Bronchial epithelial cell (primary cell): Measurements from ENCODE around the gene PTPN20. TPM values are rescaled to one million over a fixed set of nuclear protein-coding genes. Genes with fewer than 3 reads are reported as not detected.

Experiments used
- DNase-seq: peaks from one replicate; pipeline ENCODE4 v3.0.0-alpha.2; 2010; ENCODE audit warnings: low read depth
- FAIRE-seq: peaks from 2 replicates; lab custom pipeline; 2011; peaks lifted over from hg19 to GRCh38; lab: Jason Lieb, UNC
- H3K27me3 ChIP-seq: 2 replicates; pipeline ENCODE4 v1.5.1; 2011; ENCODE audit warnings: low read length; ENCODE audit not compliant: control insufficient read depth, insufficient read depth
- H3K36me3 ChIP-seq: 2 replicates; pipeline ENCODE4 v1.5.1; 2011; ENCODE audit warnings: low read length; ENCODE audit not compliant: control insufficient read depth, insufficient read depth
- H3K4me3 ChIP-seq: 2 replicates; pipeline ENCODE4 v1.5.1; 2011; ENCODE audit warnings: mild to moderate bottlenecking, low read depth, low read length, control low read depth
- CTCF ChIP-seq: IDR thresholded peaks from 2 replicates; pipeline ENCODE4 v1.5.1; 2011; ENCODE audit warnings: mild to moderate bottlenecking, moderate library complexity, low read length, control low read depth, inconsistent platforms; ENCODE audit not compliant: insufficient read depth, severe bottlenecking
- total RNA-seq: library from RNA; depleted of rRNA; stranded (reverse); fragments of >200 nt; gene quantifications from 2 replicates; pipeline ENCODE4 v1.2.1, GENCODE V29; 2014

Gene PTPN20
- total RNA-seq, 1 donor from 2014 or later, result 2.1 TPM

- H3K36me3 ChIP-seq, result no peaks in the 10 kb centered on the region
- H3K27me3 ChIP-seq, result peaks cover 6% of the 10 kb centered on the region
- no peak for TF ChIP-seq CTCF
- DNase-seq (no peak), FAIRE-seq (peak; percentile 7)
- no peak overlapping the region for H3K4me3 ChIP-seq
These were observed 125.5 kb downstream of the PTPN20 start for GRCh38 chr10:47036771-47037170.

- no peaks in the 10 kb centered on the region for H3K36me3 ChIP-seq
- peaks cover 6% of the 10 kb centered on the region for H3K27me3 ChIP-seq
- no peak overlapping the region for H3K4me3 ChIP-seq
- no peak for DNase-seq
- no peak for FAIRE-seq
- no peak for TF ChIP-seq CTCF
These were observed 126.6 kb downstream of the PTPN20 start for GRCh38 chr10:47037654-47038425.

GRCh38 chr10:47038881-47039561 is 127.8 kb downstream of the PTPN20 start:
- DNase-seq (no peak), FAIRE-seq (no peak)
- H3K27me3 ChIP-seq, result peaks cover 4% of the 10 kb centered on the region
- no peaks in the 10 kb centered on the region for H3K36me3 ChIP-seq
- H3K4me3 ChIP-seq, result no peak overlapping the region
- no peak for TF ChIP-seq CTCF

GRCh38 chr10:47039562-47039913 is 128.3 kb downstream of the PTPN20 start:
- DNase-seq (no peak), FAIRE-seq (peak; percentile 99)
- peaks cover 4% of the 10 kb centered on the region for H3K27me3 ChIP-seq
- no peak overlapping the region for H3K4me3 ChIP-seq
- H3K36me3 ChIP-seq, result no peaks in the 10 kb centered on the region
- TF ChIP-seq CTCF, result no peak

GRCh38 chr10:47040041-47040491 is 128.8 kb downstream of the PTPN20 start:
- no peak for TF ChIP-seq CTCF
- DNase-seq (no peak), FAIRE-seq (no peak)
- Histone ChIP-seq H3K4me3 (no peak overlapping the region), H3K27me3 (peaks cover 4% of the 10 kb centered on the region), H3K36me3 (no peaks in the 10 kb centered on the region)
